Prostate gland (tissue), 2 donors: ENCODE results near the gene INTS13.
"Not testable (repeated sequence)": the region's sequence is repeated elsewhere in the genome, so short reads cannot be mapped to it uniquely, and the experiment has no call there.

ENCODE experiments used
- POLR2AphosphoS5 ChIP-seq: sonication (generic); formaldehyde crosslinking; IDR thresholded peaks from one replicate; pipeline ENCODE4 v1.6.1; 2017; ENCODE audit warnings: antibody characterized with exemption
- TF ChIP-seq, protein P1 (sequence below), 4 experiments: fragments of 200-600 bp in 2 of 4; fragments of 450-650 bp in 2 of 4; sonication (generic) in 2 of 4; IDR thresholded peaks; 1 replicate in 3 of 4; 2 replicates in 1 of 4; pipeline ENCODE4 v1.5.1; 2016 to 2019; ENCODE audit warnings: antibody characterized with exemption in 4 of 4, mild to moderate bottlenecking in 2 of 4, moderate library complexity in 2 of 4

DNA sequence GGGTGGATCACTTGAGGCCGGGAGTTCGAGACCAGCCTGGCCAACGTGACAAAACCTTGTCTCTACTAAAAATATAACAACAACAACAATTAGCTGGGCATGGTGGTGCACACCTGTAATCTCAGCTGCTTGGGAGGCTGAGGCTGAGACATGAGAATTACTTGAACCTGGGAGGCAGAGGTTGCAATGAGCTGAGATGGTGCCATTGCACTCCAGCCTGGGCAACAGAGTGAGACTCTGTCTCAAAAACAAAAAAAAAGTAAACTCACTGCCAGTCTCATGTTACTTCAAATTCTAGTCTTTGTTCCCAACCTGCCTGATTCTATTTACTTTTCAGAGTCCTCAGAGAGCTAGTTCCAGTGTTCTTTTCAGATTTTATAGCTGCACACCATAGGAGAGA, 75.0 kb downstream of the INTS13 start:
- TF ChIP-seq, protein P1, sequence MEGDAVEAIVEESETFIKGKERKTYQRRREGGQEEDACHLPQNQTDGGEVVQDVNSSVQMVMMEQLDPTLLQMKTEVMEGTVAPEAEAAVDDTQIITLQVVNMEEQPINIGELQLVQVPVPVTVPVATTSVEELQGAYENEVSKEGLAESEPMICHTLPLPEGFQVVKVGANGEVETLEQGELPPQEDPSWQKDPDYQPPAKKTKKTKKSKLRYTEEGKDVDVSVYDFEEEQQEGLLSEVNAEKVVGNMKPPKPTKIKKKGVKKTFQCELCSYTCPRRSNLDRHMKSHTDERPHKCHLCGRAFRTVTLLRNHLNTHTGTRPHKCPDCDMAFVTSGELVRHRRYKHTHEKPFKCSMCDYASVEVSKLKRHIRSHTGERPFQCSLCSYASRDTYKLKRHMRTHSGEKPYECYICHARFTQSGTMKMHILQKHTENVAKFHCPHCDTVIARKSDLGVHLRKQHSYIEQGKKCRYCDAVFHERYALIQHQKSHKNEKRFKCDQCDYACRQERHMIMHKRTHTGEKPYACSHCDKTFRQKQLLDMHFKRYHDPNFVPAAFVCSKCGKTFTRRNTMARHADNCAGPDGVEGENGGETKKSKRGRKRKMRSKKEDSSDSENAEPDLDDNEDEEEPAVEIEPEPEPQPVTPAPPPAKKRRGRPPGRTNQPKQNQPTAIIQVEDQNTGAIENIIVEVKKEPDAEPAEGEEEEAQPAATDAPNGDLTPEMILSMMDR (IDR thresholded peaks at IDR 0.05): not testable (repeated sequence)
- TF ChIP-seq POLR2AphosphoS5: not testable (repeated sequence)
